GM12892 (cell line): ENCODE data around the gene TEX26.

Source experiments
- POLR2A ChIP-seq: IDR thresholded peaks from 2 replicates; pipeline ENCODE4 v1.6.1; 2011; ENCODE audit warnings: low read depth, low read length, control low read depth
- POLR2AphosphoS5 ChIP-seq: IDR thresholded peaks from 2 replicates; pipeline ENCODE4 v1.6.1; 2011; ENCODE audit warnings: low read depth, low read length, control low read depth
- TAF1 ChIP-seq: IDR thresholded peaks from 2 replicates; pipeline ENCODE4 v1.6.1; 2011; ENCODE audit warnings: low read depth, mild to moderate bottlenecking, control low read depth, low read length, borderline replicate concordance

- TF ChIP-seq POLR2AphosphoS5 (no peak), TAF1 (no peak), POLR2A (no peak)
Observed at GRCh38 chr13:30895773-30896172, 36.7 kb upstream of the TEX26 start.
